Choroid plexus epithelial cell (primary cell): ENCODE data around the gene GARNL3.

Source experiments
- DNase-seq: peaks from one replicate; pipeline ENCODE4 v3.0.0-alpha.2; 2010; ENCODE audit warnings: low read depth
- H3K4me3 ChIP-seq: 2 replicates; pipeline ENCODE4 v1.5.1; 2011; ENCODE audit warnings: low read depth, mild to moderate bottlenecking, control low read depth, low read length, moderate library complexity
- TF ChIP-seq, protein P1 (sequence below): conservative IDR thresholded peaks from 2 replicates; pipeline ENCODE4 v1.5.1; 2011; ENCODE audit warnings: low read depth, mild to moderate bottlenecking, control low read depth, inconsistent platforms, low read length, moderate library complexity

GARNL3 gene

DNA sequence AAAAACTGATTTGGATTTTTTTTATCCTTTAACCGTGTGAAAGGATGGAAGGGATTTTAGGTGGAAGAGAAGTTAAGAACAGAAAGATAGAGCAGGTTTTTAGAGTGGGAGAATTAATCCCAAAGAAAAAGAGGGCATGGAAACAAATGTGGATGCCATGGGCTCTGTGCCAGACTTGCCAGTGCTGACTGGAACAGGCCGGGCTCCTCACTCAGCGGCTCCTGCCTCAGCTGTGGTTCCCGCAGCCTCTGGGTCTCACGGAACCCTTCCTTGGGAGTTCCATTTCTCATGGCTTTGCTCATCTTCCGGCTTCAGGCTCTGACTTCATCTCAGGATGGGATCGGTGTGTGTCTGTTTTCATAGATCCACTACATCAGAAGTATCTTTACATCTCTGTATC, 102.0 kb downstream of the GARNL3 start:
- no peak for DNase-seq
- H3K4me3 ChIP-seq: no peak overlapping the region
- TF ChIP-seq, protein P1, sequence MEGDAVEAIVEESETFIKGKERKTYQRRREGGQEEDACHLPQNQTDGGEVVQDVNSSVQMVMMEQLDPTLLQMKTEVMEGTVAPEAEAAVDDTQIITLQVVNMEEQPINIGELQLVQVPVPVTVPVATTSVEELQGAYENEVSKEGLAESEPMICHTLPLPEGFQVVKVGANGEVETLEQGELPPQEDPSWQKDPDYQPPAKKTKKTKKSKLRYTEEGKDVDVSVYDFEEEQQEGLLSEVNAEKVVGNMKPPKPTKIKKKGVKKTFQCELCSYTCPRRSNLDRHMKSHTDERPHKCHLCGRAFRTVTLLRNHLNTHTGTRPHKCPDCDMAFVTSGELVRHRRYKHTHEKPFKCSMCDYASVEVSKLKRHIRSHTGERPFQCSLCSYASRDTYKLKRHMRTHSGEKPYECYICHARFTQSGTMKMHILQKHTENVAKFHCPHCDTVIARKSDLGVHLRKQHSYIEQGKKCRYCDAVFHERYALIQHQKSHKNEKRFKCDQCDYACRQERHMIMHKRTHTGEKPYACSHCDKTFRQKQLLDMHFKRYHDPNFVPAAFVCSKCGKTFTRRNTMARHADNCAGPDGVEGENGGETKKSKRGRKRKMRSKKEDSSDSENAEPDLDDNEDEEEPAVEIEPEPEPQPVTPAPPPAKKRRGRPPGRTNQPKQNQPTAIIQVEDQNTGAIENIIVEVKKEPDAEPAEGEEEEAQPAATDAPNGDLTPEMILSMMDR: no peak

DNA sequence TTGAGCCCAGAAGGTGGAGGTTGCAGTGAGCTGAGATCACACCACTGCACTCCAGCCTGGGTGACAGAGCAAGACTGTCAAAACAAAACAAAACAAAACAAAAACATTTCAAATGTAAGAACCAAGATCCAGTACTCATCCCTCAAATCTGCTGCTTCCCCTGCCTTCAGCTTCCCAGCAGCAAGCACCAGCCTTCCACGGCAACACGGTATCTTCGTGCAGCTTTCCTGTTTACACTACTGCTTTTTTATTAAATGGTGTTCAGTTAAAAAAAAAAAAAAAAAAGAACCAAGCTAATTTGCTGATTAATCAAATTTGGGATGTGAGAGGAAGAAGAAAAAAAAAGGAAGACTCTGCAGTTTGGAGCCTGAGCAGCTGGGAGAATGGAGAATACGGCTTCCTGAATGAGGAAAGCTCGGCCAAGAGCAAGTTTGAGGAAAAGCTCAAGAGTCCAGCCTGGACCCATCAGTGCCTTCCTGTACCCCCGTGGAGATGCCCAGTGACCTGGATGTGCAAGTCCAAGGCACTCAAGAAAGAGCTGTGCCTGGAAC, 104.4 kb downstream of the GARNL3 start:
- no peak overlapping the region for H3K4me3 ChIP-seq

DNA sequence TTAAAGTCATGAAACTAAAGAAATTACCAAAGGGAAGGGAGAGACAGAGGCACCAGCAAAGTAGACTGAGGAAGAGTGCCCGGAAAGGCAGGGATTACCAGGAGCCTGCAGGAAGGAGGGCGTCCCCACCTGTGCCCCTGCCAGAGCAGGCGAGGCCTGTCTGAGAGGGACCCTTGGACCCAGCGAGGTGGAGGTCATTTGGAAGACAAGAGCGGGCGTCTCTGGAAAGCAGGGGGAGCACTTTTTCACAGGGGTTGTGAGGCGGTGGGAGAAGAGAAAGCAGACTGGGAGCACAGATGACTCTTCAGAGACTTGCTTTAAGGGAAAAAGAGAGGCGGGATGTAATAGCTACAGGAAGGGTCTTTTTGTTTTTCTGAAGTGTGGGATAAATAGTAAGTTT, 104.9 kb downstream of the GARNL3 start:
- H3K4me3 ChIP-seq: no peak overlapping the region
- no peak for DNase-seq
- TF ChIP-seq, protein P1: no peak

More for the DNA sequence above, 104.4 kb downstream of the GARNL3 start:
- TF ChIP-seq, protein P1: no peak
- no peak for DNase-seq

DNA sequence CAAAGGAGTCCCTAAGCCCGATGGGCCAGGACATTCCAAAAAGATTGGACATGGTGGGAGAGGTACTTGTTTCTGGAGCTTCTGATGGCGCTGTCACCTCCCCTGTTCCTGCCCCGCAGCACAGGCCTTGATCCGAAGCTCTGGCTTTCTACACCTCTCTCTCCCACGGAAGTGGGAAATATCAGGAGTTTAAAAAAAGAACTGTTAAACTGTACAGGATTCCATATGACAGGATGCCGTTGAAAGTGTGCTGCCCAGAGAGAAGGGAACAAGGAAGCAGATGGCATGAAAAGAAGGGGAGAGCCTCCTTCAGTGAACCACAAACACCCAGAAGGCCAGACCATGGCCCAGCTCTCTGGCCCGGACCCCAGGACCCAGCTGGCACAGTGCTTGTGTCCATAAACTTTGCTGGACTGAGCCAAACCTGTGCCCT, 105.6 kb downstream of the GARNL3 start:
- no peak overlapping the region for H3K4me3 ChIP-seq

DNA sequence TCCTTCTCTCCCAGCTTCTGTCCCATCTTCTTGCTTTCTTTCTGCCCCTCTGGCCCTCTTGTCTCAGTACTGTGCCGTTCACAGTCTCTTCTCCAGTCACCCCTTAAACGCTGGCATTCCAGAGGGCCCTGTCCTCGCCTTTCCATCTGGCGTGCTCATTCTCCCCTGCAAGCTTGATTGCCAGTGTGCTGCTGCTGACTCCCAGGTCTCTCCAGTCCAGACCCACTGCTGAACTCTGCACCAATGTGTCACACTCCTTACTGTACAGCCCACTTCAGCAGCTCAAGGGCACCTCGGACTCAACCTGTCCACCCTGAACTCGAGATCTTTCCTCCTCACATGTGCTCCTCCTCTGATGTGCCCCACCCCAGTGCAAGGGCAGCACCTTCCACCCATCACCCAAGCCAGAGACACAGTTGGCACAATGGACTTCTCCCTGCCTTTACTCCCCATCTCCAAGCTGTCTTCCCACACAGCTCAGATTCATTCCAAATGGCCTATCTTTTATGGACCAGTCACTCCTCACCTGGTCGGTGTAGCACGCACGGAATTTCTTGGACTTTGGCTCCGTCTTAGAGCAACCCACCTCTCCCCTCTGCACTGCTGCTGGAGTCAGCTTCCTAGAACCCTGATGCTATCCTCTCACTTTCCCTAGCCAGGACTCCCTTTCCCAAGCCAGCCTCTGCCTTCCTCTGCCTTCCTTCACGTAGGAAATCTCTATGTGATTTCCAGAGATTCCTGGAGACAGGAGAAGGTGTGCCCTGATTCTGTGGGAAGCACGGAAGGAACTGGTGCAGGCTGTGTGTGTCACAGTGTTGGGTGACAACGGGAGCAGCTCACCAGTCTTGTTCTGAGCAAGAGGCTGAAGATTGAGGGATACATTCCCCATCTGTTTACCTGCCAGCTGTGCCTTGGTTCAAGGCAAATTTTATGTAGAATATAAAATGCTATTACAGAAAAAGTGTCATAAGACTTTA, 106.4 kb downstream of the GARNL3 start:
- no peak for DNase-seq
- no peak overlapping the region for H3K4me3 ChIP-seq
- TF ChIP-seq, protein P1: no peak

More for the DNA sequence above, 105.6 kb downstream of the GARNL3 start:
- DNase-seq: no peak
- TF ChIP-seq, protein P1: no peak

DNA sequence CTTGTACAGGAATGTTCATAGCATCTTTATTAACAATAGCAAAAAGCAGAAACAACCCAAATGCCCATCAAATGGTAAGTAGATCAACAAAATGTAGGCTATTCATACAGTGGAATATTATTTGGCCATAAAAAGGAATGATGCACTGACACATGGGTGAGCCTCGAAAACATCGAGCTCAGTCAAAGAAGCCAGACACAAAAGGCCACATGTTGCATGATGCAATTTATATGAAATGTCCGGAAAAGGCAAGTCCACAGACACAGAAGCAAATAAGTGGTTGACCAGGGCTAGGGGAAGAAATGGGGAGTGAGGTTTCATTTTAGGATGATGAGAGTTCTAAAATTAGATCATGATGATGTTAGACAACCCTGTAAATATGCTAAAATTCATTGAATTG, 115.9 kb downstream of the GARNL3 start:
- peak; percentile 10 for DNase-seq
- TF ChIP-seq, protein P1: no peak
- no peak overlapping the region for H3K4me3 ChIP-seq
